Esophagus squamous epithelium (tissue), 5 donors: ENCODE data around the gene GIMAP4. TPM values are rescaled to one million over a fixed set of nuclear protein-coding genes. Genes with fewer than 3 reads are reported as not detected.
"Not testable (repeated sequence)": the region's sequence is repeated elsewhere in the genome, so short reads cannot be mapped to it uniquely, and the experiment has no call there.

Source experiments
- DNase-seq: peaks from one replicate; lab custom pipeline; 2025; lab: John Stamatoyannopoulos, UW
- H3K27ac ChIP-seq, 4 donors: fragments of 200-600 bp; sonication (generic); one replicate each; pipeline ENCODE4 v1.5.1; 2016 to 2019; ENCODE audit warnings: mild to moderate bottlenecking in 1 of 4
- H3K27me3 ChIP-seq, 4 donors: fragments of 200-600 bp; sonication (generic); 1 replicate in 3 of 4; 2 replicates in 1 of 4; pipeline versions ENCODE4 v1.5.1 to v1.6.0; 2017 to 2021; ENCODE audit warnings: antibody characterized with exemption in 1 of 4
- H3K36me3 ChIP-seq, 3 donors: fragments of 200-600 bp; sonication (generic); one replicate each; pipeline ENCODE4 v1.5.1; 2016 to 2019
- H3K4me1 ChIP-seq, 3 donors: fragments of 200-600 bp; sonication (generic); one replicate each; pipeline ENCODE4 v1.5.1; 2017 to 2019
- H3K4me3 ChIP-seq, 4 donors: fragments of 200-600 bp; sonication (generic); 1 replicate in 3 of 4; 2 replicates in 1 of 4; pipeline ENCODE4 v1.5.1; 2016 to 2019; ENCODE audit warnings: mild to moderate bottlenecking in 2 of 4, moderate library complexity in 1 of 4
- H3K9me3 ChIP-seq, 3 donors: fragments of 200-600 bp; sonication (generic); one replicate each; pipeline ENCODE4 v1.5.1; 2016 to 2019
- CTCF ChIP-seq, 6 experiments: fragments of 450-650 bp in 4 of 6; fragments of 200-600 bp in 2 of 6; sonication (generic) in 2 of 6; IDR thresholded peaks; one replicate each; pipeline ENCODE4 v1.5.1; 2016 to 2019; ENCODE audit warnings: antibody characterized with exemption in 6 of 6, mild to moderate bottlenecking in 4 of 6, moderate library complexity in 4 of 6
- POLR2A ChIP-seq, 4 donors: fragments of 450-650 bp; IDR thresholded peaks; one replicate each; pipeline ENCODE4 v1.6.1; 2017; ENCODE audit warnings: antibody characterized with exemption in 4 of 4, mild to moderate bottlenecking in 4 of 4, moderate library complexity in 3 of 4
- WGBS, 2 donors: methylation state at CpG; one replicate each; pipeline ENCODE4 v1.1.5; 2018; 5-methylcytosine and 5-hydroxymethylcytosine counted together
- intact Hi-C: fragments of 100-400 bp; cut with DNase I; formaldehyde crosslinking; loops from one replicate; pipeline ENCODE4 v1.15.0; 2022
- total RNA-seq, 4 donors: library from RNA; depleted of rRNA; stranded (reverse); fragments of >200 nt; gene quantifications; one replicate each; pipeline ENCODE4 v1.1.0, GENCODE V29; 2016
- donor health status: DM: yes; HTN: yes; CAD: no.

The GIMAP4 gene
- total RNA-seq, 4 donors from 2014 or later: 2.1 to 23.7 (median 12.1) TPM

GRCh38 chr7:150610233-150610632 is 43.0 kb downstream of the GIMAP4 start:
- no peaks in the 10 kb centered on the region for H3K9me3 ChIP-seq
- intact Hi-C loops: no loop called here
- H3K27ac ChIP-seq: no peak overlapping the region
- DNase-seq: no peak
- 55 to 56% methylated on average over 1 of the region's 1 CpG for WGBS, 2 donors
- TF ChIP-seq POLR2A (IDR thresholded peaks at IDR 0.05) (no peak), CTCF (IDR thresholded peaks at IDR 0.05) (no peak)
- no peaks in the 10 kb centered on the region for H3K36me3 ChIP-seq
- no peaks in the 10 kb centered on the region for H3K27me3 ChIP-seq
- H3K4me1 ChIP-seq: no peaks in the 10 kb centered on the region
- H3K4me3 ChIP-seq: no peak overlapping the region

DNA sequence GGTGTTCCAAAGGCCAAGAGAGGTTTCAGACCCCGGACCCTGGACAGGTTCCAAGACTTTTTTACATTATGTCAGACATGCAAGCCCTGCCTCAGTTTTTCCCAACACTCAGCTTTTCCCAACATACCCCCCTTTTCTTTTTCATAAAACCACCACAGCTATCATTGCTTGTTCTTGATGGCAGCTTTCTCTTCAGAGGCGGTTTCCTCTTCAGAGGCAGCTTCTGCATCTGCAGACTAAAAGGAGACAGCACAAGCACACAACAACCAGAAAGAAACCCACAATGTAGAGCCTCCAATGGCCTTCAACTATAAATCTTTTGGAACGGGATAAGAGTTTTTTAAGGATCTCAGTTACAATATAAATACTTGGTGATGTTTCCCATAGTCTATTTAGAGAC is 45.7 kb downstream of the GIMAP4 start:
- Histone ChIP-seq H3K4me1 (no peaks in the 10 kb centered on the region), H3K36me3 (no peaks in the 10 kb centered on the region), H3K27ac (no peak overlapping the region), H3K4me3 (no peak overlapping the region), H3K9me3 (no peaks in the 10 kb centered on the region), H3K27me3 (no peaks in the 10 kb centered on the region)
- intact Hi-C loops: no loop called here
- TF ChIP-seq POLR2A (IDR thresholded peaks at IDR 0.05) (no peak), CTCF (IDR thresholded peaks at IDR 0.05) (no peak)
- WGBS, 2 donors: 71 to 82% methylated on average over 2 to 3 of the region's 3 CpGs
- DNase-seq: no peak

DNA sequence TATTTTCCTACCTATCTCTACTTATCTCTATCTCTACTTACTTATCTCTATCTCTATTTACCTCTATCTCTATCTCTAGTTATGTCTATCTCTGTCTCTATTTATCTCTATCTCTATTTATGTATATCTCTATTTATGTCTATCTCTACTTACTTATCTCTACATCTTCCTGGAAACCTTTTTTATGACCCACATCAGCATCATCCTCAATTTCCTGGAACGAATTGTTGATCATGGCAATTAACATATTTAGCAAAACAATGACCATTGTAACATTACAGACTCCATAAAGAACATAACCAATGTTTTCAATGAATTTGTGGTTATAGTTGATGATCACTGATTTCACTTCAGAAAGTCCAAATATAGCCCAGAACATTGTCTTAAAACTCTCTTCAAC is 46.7 kb downstream of the GIMAP4 start:
- Histone ChIP-seq H3K4me3 (no peak overlapping the region), H3K27ac (no peak overlapping the region), H3K4me1 (no peaks in the 10 kb centered on the region), H3K9me3 (no peaks in the 10 kb centered on the region), H3K27me3 (no peaks in the 10 kb centered on the region), H3K36me3 (no peaks in the 10 kb centered on the region)
- TF ChIP-seq CTCF (IDR thresholded peaks at IDR 0.05) (no peak), POLR2A (IDR thresholded peaks at IDR 0.05) (no peak)
- intact Hi-C loops: no loop called here
- 35 to 50% methylated on average over 1 of the region's 1 CpG for WGBS, 2 donors
- no peak for DNase-seq

DNA sequence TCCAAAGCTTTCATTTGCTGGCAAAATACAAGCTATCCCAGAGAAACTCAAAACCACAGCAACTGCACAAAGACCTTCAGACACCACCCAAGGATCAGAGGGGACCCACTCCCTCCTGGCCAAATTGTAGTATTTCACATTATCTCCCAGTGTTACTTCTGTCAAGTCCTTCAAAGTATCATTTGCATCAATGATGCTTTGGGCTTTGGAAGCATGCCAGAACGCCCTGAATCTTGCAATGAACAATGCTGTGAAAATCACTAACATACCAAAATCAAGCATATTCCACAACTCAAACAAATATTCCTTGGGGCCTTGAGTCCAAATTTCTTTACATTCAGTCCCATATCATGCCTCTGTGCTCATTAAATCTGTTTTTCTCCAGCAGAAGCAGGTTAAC is 47.2 kb downstream of the GIMAP4 start:
- H3K4me3 ChIP-seq, H3K9me3 ChIP-seq, H3K27me3 ChIP-seq, DNase-seq, H3K36me3 ChIP-seq, H3K27ac ChIP-seq, H3K4me1 ChIP-seq, intact Hi-C loops: not testable (repeated sequence)
- 60 to 62% methylated on average over 1 of the region's 1 CpG for WGBS, 2 donors

DNA sequence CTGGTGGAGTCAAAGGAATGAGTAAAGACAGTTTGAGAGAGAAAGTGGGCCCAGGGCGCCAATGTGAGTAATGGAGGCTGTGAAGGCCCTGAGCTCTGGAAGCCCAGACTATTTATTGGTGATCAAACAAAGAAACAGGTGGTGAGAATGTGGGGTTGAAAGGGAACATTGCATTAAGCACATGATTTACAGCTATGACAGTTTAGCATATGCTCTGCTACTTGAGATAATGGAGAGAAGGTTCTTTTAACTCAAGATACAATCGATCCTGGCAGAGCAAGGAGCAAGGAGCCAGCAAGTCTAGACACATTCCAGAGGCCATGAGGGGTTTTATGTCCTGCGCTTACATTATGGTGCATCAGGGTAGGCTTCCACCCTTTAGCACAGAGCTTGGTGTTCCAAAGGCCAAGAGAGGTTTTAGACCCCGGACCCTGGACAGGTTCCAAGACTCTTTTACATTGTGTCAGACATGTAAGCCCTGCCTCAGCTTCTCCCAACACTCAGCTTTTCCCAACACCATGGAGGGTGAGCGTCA is 48.1 kb downstream of the GIMAP4 start:
- H3K27ac ChIP-seq, intact Hi-C loops, H3K27me3 ChIP-seq, H3K4me3 ChIP-seq, H3K9me3 ChIP-seq, H3K4me1 ChIP-seq, DNase-seq, H3K36me3 ChIP-seq: not testable (repeated sequence)
- 65 to 81% methylated on average over 3 of the region's 5 CpGs for WGBS, 2 donors

DNA sequence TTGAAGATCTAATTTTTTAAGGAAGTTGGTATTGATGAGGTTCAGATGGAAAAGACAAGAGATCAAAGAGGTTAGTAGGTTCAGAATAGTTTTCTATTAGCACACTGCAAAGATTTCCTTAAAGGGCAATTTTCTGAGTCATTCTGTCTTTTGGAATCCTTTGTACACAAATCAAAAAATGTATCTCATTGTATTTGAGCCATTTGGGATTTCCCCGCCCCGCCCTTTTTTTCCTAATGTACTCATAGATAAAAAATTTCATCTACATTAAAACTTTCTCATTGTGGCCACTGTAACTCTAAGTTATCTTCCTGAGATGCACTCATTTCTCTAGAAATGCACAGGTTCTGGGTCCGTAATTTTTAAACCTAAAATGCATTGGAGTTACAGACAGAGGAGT is 52.9 kb downstream of the GIMAP4 start:
- Histone ChIP-seq H3K4me1 (no peaks in the 10 kb centered on the region), H3K9me3 (no peaks in the 10 kb centered on the region), H3K4me3 (no peak overlapping the region), H3K36me3 (no peaks in the 10 kb centered on the region), H3K27me3 (no peaks in the 10 kb centered on the region), H3K27ac (no peak overlapping the region)
- 55 to 67% methylated on average over 3 of the region's 3 CpGs for WGBS, 2 donors
- intact Hi-C loops: no loop called here
- DNase-seq: no peak
- TF ChIP-seq POLR2A (IDR thresholded peaks at IDR 0.05): no peak
- TF ChIP-seq CTCF (IDR thresholded peaks at IDR 0.05): no peak
